Activated naive CD4-positive, alpha-beta T cell treated with anti-CD3 and anti-CD28 coated beads, Interleukin-2, amount 50 U/mL, for 72 hours (primary cell): Measurements from ENCODE around the gene DNAJC16. TPM values are rescaled to one million over a fixed set of nuclear protein-coding genes. Genes with fewer than 3 reads are reported as not detected.

Experiments
- ATAC-seq, 2 donors: fragments of 150-1000 bp; cut with Tn5 transposase; 2 replicates each; pipeline ENCODE4 v1.10.0; 2021; ENCODE audit warnings: mild to moderate bottlenecking in 2 of 2, moderate library complexity in 2 of 2
- DNase-seq, 2 donors: peaks; one replicate each; pipeline ENCODE4 v3.0.0; 2021 to 2022; ENCODE audit warnings: low spot score in 2 of 2
- H3K27ac Mint-ChIP-seq, 2 donors: one replicate each; pipeline ENCODE4 v1.8.0; 2022; ENCODE audit warnings: mild to moderate bottlenecking in 2 of 2, mixed read lengths in 2 of 2
- H3K36me3 Mint-ChIP-seq, 2 donors: one replicate each; pipeline ENCODE4 v1.8.0; 2022; ENCODE audit warnings: mixed read lengths in 2 of 2
- H3K9me3 Mint-ChIP-seq, 2 donors: one replicate each; pipeline ENCODE4 v1.8.0; 2022; ENCODE audit warnings: mixed read lengths in 2 of 2
- total RNA-seq, 2 donors: library from RNA; stranded (reverse); gene quantifications; one replicate each; pipeline ENCODE4 v1.2.3, GENCODE V29; 2022

The DNAJC16 gene
- total RNA-seq, 2 donors from 2014 or later, result 4.6 to 10.9 TPM

DNA sequence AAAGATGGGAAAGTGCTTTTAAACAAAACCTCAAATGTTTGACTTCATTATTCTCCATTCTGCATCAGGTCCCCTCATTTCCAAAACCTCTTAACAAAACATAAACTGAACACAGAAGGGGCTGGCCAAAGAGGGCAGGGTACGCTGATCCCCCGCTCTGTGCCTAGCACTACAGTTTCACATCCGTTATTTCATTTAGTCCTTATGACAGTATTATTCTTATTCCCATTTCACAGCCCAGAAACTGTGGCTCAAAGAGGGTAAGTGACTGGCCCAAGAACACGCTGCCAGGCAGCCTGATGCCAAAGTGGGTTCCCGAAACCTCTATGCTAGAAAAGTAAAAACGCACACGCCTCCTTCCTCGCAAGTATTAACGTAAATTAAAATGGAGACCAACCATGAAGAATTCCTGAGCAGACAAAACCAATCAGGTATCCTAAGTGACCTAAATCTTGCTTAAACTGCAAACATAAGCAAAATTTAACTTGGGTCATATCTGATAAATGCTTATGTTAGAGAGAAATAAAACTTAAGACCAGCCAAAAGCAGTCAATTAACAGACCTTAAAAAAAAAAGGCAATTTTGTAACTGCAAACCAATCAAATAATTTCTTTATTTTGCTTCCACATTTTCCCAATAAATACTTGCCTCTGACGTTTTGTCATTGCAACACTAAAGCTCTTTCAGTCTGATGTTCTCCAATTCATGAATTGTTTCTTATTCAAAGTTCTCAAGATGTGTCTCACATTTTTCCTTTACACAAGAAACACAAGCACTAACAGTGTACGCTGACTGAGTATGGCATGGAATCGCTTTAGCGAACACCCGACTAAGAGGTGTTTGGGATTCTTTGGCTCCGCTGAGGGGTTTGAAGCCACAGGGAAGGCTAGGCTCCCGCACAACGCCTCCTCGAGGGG, 3.3 kb upstream of the DNAJC16 start:
- no peak for ATAC-seq
- no peaks in the 10 kb centered on the region for H3K9me3 Mint-ChIP-seq
- DNase-seq, result no peak
- H3K27ac Mint-ChIP-seq, result peak overlapping the region; percentile 2 to 97
- no peaks in the 10 kb centered on the region for H3K36me3 Mint-ChIP-seq

DNA sequence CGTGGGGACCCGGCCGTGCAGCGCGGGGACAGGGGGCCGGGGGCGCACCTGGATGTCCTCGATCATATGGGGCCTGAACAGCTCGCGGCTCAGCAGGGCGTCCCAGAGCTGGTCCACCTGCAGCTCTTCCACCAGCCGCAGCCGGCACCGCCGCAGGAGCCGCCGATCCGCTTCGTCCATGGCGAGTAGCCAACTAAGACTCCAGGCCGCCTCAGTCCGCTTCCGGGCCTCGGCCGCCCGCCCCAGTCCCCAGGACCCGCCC, 2.7 kb upstream of the DNAJC16 start, which contains the start of gene CASP9:
CASP9 (minus strand) TSS at position 195 of the 262 bp plus-strand sequence; CDS start at position 180, 15 bp downstream.
- ATAC-seq, result no peak

DNA sequence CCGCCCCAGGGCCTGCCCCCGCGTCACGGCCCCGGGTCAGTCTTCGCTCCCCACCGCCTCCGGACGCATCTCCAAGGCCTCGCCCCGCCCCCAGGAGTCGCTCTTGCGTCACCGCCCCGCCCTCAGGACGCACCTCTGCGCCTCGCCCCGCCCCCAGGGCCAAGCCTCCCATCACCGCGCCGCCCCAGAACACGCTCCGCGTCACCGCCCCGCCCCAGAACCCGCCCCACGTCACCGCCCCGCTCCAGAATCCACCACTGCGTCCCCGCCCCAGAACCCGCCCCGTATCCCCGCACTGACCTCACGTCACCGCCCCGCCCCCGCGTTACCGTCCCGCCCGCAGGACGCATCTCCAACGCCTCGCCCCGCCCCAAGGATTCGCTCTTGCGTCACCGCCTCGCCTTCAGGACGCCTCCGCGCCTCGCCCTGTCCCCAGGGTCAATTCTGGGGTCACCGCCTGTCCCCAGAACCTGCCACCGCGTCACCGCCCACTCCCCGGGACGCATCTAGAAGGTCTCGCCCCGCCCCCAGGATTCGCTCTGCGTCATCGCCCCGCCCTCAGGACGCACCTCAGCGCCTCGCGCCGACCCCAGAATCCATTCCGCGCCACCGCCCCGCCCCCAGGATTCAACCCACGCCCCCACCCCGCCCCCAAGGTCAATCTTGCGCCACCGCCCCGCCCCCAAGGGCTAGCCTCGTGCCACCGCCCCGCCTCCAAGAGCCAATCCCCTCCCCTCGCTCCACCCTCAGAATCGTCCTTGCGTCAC, 2.2 kb upstream of the DNAJC16 start:
- no peaks in the 10 kb centered on the region for H3K9me3 Mint-ChIP-seq
- DNase-seq (peak; percentile 99), ATAC-seq (peak; percentile 56 to 65)
- H3K27ac Mint-ChIP-seq, result peak overlapping the region; percentile 97 to 99
- no peaks in the 10 kb centered on the region for H3K36me3 Mint-ChIP-seq

More for the DNA sequence above, 2.7 kb upstream of the DNAJC16 start, which contains the start of gene CASP9:
- no peak for DNase-seq
- Mint-ChIP-seq H3K9me3 (no peaks in the 10 kb centered on the region), H3K36me3 (no peaks in the 10 kb centered on the region), H3K27ac (peak within 1 kb of the TSS; percentile 97 to 99)

DNA sequence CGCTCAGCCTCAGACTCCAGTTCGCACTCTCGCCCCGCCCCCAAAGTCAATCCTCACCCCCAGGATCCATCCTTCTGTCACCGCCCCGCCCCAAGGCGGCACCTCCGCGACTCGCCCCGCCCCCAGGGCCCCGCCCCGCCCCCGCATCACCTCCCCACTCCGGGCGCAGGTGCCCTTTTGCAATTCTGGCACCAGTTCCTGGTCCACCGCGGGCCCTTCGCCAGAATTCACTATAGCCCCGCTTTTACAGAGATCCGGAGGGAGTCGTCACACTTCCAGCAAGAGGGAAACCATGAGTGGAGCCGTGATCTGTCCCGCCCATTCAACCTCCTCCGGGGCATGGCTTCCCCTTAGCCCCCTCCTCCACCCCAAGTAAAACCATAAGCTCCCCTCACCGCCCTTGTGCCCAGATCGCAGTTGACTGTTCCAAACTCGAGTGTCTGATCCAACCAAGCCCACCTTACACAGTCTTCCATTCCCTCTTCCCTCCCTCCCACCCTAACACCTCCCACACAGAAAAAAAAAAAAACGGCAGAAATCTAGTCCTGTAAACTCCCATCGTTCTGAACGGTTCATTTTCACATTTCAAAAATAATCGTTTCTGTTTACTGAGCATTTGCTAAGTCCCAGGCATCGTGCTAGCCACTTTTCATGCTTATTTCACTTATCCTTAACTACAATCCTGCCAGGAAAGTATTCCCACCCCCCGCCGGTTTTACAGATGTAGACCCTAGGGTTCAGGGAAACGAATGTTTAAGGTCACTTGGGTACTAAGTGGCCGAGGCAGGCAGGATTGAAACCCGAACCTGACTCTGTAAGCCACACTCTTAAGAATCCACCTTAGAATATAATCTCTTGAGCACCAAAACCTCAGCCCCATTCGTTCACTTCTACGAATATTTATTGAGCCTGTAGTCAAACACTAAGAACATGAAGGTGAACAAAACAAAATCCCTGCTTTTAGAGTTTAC, 1.3 kb upstream of the DNAJC16 start:
- peak overlapping the region; percentile 97 to 99 for H3K27ac Mint-ChIP-seq
- ATAC-seq (peak; percentile 58 to 70), DNase-seq (no peak)

DNA sequence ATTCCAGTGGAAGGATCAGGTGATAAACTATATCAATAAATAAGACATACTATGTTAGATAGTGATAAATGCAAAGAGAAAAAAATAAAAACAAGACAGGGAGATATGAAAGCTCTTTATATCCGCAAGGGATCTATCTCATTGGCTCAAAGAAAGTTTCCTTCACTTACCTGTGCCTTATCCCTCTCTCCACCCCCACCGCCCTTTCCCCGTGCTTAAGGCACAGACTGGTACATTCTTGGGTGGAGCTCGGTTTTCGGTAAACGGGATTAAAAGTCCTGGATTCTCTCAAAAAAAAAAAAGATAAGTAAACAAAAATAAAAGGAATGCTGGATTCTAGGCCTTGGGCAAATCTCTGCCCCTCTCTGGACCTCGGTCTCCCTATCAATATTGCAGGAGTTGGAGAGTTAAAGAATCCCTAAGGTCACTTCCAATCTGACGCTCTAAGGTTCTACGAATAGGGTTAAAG, 593 bp upstream of the DNAJC16 start:
- DNase-seq (peak in 1 of 2 donors; percentile 20), ATAC-seq (no peak)
- H3K27ac Mint-ChIP-seq, result peak overlapping the region; percentile 97 to 98
- H3K9me3 Mint-ChIP-seq, result no peaks in the 10 kb centered on the region
- no peaks in the 10 kb centered on the region for H3K36me3 Mint-ChIP-seq

More for the DNA sequence above, 1.3 kb upstream of the DNAJC16 start:
- Mint-ChIP-seq H3K9me3 (no peaks in the 10 kb centered on the region), H3K36me3 (no peaks in the 10 kb centered on the region)

DNA sequence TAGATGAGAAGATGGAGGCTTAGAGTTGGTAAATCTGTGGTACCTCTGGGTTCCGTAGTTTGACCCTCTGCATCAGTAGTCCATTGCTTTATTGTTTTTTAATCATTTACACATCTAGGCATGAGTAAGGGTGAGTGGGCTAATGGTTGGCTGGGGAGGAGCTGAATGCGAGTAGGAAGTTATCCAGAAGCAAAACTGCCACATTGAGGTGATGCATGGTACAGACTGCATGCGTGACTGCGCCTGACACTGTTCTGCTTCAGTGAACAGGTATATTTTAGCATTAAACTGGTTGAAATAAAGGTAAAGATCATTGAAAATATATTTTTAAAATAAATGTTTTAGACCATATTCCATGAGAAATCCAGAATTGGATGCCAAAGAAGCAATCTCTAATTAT, 4.4 kb downstream of the DNAJC16 start:
- H3K27ac Mint-ChIP-seq, result no peak overlapping the region
- H3K9me3 Mint-ChIP-seq, result no peaks in the 10 kb centered on the region
- ATAC-seq, result no peak
- no peaks in the 10 kb centered on the region for H3K36me3 Mint-ChIP-seq
- no peak for DNase-seq

DNA sequence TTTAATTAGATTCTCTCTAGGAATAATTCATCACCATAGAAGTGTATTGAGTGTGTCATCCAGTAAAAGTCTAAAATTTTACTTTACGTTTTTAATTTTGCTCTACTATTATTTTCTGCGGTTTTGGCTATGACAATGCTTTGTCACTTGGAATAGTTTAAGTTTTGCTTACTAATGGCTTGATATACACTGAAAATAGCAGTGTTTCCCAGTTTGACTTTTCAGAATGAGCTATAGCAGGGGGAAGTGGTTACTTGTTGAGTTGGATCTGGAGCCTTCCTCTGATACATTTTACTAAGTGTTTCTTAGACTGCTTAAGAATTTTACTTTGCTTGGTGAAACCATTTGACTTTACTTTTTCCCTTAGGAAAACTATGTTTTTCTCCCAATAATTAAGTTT, 5.0 kb downstream of the DNAJC16 start:
- Mint-ChIP-seq H3K27ac (no peak overlapping the region), H3K36me3 (peaks cover 0 to 4% of the 10 kb centered on the region in 2 donors), H3K9me3 (no peaks in the 10 kb centered on the region)
- DNase-seq (no peak), ATAC-seq (no peak)

DNA sequence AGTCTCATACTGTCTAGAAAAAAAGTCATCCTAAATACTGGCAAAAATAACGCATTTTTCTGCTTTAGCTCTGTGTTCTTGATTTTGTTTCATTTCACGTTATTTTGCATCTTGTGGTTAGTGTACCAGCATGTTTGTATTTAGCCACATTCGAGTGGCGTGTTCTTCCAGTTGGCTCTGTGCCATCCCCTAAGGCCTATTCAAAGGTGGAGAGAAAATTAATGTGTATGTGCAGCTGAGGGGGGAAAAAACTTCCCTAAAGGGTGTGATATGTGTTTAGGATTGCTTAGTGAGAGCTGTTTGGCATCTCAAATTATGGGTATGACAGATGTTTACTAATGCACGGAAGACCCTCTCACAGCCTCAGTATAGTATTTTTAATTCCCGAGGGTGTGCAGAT, 12.1 kb downstream of the DNAJC16 start:
- Mint-ChIP-seq H3K36me3 (peaks cover 4% of the 10 kb centered on the region in 2 donors), H3K9me3 (no peaks in the 10 kb centered on the region), H3K27ac (no peak overlapping the region)
- no peak for ATAC-seq
- no peak for DNase-seq

DNA sequence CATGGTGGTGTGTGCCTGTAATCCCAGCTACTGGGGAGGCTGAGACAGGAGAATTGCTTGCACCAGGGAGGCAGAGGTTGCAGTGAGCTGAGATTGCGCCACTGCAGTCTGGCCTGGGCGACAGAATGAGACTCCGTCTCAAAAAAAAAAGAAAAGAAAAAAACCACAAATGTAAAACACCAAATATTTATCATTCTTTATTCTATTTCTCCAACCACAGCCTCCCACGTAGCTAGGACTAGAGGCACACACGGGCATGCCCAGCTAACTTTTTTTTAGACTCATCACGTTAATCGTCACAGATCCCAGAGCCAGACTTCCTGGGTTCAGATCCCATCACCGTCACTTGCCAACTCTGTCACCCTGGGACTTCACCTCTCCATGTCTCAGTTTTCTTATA, 13.5 kb downstream of the DNAJC16 start:
- ATAC-seq, result no peak
- H3K36me3 Mint-ChIP-seq, result peaks cover 4% of the 10 kb centered on the region in 2 donors

DNA sequence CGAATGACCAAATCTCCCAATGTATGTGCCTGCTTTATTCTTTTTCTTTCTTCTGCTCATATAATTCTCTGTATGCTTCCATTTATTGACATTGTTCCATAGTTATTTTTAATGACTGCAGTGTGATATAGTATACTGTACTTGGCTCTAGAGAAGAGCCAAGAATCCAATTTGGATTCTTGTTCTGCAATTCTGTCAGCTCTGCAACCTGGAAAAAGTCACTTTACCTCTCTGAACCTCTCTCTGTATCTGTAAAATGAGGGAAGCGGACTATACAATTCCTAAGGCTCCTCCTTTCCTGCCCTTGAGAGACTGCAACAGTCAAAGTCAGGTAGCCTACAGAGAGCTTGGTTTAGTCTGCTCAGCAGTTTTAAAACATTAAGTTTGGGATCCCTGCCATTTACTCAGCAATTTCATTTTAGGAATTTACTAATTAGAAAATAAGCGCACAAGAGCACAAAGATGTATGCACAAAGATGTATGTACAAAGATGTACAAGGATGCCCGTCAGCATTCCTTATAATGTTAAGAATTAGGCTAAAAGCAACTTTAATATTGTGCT, 14.7 kb downstream of the DNAJC16 start:
- no peak for ATAC-seq
- Mint-ChIP-seq H3K36me3 (peaks cover 3 to 4% of the 10 kb centered on the region in 2 donors), H3K27ac (no peak overlapping the region), H3K9me3 (no peaks in the 10 kb centered on the region)
- no peak for DNase-seq

More for the DNA sequence above, 13.5 kb downstream of the DNAJC16 start:
- H3K27ac Mint-ChIP-seq, result peak overlapping the region in 1 of 2 donors; percentile 24
- H3K9me3 Mint-ChIP-seq, result no peaks in the 10 kb centered on the region
- DNase-seq, result no peak

DNA sequence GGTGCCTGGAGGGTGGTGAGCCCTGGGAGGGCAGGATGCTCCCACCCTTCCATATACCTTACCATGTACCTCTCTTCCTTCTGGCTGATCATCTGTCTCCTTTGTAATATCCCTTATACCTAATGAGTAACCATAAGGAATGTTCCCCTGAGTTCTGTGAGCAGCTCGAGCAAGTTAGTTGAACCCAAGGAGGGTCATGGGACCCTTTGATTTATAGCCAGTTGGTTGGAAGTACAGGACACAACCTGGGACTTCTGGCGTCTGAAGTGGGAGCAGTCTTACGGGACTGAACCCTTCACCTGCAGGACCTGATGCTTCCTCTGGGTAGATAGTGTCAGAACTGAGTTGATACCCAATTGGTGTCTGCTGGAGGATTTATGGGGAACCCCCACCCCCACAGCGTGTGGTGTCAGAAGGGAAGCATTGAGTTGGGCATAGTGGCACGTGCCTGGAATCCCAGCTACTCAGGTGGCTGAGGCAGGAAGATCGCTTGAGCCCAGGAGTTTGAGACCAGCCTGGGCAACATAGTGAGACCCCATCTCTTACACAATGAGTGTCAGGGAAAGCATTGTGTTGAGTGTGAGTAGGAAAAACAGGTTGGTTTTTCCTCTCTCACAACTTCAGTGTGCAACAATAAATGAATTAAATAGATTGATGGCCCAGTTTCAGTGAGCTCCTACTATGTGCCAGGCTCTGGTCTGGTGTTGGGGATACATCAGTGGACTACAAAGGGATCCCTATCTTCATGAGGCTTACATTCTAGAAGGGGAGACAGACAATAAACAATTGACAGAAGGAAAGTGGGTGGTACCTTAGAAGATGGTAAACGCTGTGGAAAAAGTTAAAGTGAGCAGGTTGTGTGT, 16.0 kb downstream of the DNAJC16 start:
- Mint-ChIP-seq H3K27ac (peak overlapping the region in 1 of 2 donors; percentile 33), H3K9me3 (no peaks in the 10 kb centered on the region), H3K36me3 (peaks cover 0 to 5% of the 10 kb centered on the region in 2 donors)
- no peak for ATAC-seq
- no peak for DNase-seq

DNA sequence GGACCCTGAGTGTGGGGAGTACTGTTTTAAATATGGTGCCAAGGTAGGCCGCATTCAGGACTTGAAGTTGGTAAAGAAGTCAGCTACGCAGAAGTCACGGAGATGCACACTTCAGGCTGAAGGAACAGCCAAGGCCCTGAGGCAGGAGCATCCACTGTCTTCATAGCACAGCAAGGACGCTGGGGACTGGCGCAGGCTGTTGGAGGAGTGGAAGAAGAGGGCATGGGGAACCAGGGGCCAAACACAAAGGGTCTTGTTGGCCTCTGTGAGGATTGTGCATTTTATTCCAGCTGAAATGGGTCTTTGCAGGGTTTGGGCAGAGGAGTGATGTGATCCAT, 16.6 kb downstream of the DNAJC16 start:
- DNase-seq (no peak), ATAC-seq (no peak)
- Mint-ChIP-seq H3K27ac (peak overlapping the region in 1 of 2 donors; percentile 15), H3K9me3 (no peaks in the 10 kb centered on the region), H3K36me3 (peaks cover 0 to 9% of the 10 kb centered on the region in 2 donors)

DNA sequence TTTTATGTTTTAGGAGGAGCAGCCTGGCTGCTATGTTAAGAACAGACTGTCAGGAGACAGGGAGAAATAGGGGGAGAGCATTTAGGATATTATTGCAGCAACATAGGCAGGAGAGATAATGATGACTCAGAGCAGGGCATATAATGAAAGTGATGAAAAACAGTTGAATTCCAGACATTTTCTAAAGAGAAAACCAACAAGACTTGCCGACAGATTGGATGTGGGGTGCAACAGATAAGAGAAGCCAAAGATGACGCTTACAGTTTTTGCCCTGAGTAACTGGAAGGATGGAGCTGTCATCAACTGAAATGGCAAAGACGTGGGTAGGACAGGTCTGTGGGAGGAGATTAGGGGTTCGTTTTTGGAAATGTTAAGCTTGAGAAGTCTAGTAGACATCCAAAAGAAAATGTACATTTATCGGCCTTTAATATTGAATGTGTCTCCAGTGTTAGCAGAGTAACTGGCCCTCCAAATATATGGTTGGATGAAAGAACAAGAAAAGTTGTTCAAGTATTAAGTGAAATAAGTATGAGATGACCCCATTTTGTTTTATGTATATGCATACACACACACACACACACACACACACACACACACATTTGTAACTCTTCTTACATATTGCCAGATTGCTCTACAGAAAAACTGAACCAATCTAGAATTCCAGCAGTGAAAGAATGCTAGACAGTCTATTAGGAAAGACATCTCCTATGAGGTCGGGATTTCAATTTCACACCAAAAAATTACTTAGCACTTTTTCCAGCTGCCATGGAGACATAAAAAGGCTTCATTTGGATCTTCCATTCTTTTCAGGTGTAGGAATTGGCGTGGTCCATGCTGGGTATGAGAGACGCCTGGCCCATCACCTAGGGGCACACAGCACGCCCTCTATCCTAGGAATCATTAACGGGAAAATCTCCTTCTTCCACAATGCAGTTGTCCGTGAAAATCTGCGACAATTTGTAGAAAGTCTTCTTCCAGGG, 17.2 kb downstream of the DNAJC16 start:
- DNase-seq, result no peak
- ATAC-seq, result no peak
- no peaks in the 10 kb centered on the region for H3K9me3 Mint-ChIP-seq
- H3K36me3 Mint-ChIP-seq, result peaks cover 0 to 6% of the 10 kb centered on the region in 2 donors
- H3K27ac Mint-ChIP-seq, result peak overlapping the region in 1 of 2 donors; percentile 15

DNA sequence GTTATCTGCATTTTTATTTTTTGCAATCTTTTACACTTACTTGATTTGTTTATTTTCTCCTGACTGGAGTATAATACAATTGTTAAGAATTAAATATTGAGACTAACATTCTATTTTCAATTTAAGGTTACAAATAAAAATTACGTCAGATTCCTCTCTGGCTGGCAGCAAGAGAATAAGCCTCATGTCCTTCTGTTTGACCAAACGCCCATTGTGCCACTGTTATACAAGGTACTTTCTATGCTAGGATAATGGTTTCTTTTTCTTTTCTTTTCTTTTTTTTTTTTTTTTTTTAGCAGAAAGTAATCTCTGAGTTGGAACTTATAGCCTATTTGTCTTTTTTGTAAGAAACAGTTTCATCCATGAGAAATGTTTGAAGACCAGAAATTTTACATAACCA, 20.0 kb downstream of the DNAJC16 start:
- Mint-ChIP-seq H3K27ac (no peak overlapping the region), H3K9me3 (no peaks in the 10 kb centered on the region), H3K36me3 (peaks cover 0 to 5% of the 10 kb centered on the region in 2 donors)
- DNase-seq (no peak), ATAC-seq (no peak)
